Activated CD4-positive, alpha-beta T cell treated with anti-CD3 and anti-CD28 coated beads, Interleukin-2, Interleukin-4, amounts not matched to agents 100 ng/mL and 50 ng/mL, durations not matched to agents 16 hours and 8 hours (primary cell): Measurements from ENCODE around the gene SLC2A3.
A peak's percentile ranks its signal among the peaks of the same experiment; 100 is the strongest.
"Not testable (repeated sequence)": the region's sequence is repeated elsewhere in the genome, so short reads cannot be mapped to it uniquely, and the experiment has no call there.

Source experiments
- DNase-seq: peaks from one replicate; pipeline ENCODE4 v3.0.0-alpha.2; 2020; ENCODE audit warnings: low spot score

SLC2A3 gene

DNA sequence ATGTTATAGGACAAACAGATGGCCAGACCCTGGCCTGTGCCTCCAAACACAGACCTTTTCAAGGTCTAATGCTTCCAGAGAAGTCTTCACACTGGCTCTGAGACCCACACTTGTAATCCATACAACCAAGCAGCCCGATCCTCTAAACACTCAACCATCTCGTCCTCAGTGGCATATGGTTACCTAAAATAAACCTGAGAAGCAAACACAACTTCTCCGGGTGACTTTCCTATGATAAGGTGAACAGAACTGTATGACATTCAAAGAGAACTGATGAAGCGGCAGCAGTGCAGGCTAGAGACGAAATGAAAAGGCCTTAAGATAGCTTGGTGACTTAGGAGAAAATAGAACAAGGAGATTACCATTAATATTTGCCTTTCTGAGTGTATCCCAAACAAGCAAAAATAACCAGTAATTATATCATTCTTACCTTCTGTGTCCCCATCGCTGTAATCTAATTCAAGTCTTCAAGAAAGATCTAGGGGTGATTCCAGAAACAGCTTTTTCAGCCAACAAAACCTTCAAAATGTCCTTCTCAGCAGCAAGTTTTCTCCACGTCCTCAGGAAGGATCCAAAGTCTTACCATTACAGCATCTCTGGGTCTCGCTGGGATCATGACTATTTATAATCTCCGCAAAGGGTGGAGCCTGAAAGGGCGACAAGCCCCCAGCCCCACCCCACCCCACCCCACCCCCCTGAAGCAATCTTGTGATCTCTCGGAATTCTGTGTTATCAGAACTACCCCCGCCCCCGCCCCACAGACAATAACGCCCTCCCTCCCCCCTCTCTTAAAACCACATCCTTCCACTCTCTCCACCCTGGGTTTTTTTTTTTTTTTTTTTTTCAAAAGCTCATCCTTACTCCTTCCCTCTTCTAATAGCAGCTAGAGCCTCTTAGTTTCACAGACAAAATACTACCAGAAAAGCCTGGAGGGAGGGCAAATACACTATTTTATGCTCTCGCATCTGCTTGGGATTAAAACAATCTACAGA is at the start of gene SLC2A3:
Gene SLC2A3 (minus strand): TSS at position 598 of the 992 bp plus-strand sequence. CDS start 153 bp downstream, at position 445.
- DNase-seq, result peak; percentile 94

DNA sequence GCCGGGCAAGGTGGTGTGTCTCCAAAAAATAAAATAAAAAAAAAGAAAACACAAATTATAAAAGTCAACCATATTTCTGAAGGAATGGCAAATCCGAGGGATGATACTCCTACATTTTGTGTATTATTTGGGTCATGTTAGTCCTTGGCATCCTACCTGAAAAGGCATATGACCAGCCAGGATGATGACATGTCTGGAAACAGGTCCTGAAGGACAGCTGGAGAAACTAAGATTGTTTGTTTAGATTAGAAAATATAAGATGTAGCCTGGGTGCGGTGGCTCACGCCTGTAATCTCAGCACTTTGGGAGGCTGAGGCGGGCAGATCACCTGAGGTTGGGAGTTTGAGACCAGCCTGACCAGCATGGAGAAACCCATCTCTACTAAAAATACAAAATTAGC is 48.9 kb upstream of the SLC2A3 start:
- no peak for DNase-seq

DNA sequence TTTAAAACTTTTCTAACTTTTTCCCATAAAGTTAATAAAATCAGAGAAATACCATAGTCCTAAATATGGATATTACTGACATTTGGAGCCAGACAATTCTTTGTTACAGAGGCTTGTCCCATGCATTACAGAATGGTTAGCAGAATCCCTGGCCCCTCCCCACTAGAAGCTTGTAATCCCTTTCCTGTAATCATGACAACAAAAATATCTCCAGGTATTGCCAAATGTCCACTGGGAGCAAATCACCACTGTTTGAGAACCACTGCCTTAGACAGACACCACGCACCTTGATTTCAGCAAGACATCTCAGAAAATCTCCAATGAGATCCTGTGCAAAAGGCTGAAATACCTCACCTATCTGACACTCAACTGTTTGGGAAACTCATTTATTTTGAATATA is 47.5 kb upstream of the SLC2A3 start:
- not testable (repeated sequence) for DNase-seq

DNA sequence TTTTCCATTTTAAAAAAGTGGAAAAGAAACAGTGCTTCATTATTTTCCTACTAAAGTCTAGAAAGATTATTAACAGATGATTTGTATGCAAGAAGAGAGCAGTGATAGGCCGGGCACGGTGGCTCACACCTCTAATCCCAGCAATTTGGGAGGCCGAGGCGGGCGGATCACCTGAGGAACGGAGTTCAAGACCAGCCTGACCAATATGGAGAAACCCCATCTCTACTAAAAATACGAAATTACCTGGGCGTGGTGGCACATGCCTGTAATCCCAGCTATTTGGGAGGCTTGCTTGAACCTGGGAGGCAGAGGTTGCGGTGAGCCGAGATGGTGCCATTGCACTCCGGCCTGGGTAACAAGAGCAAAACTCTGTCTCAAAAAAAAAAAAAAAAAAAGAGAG is 47.0 kb upstream of the SLC2A3 start:
- DNase-seq, result not testable (repeated sequence)

DNA sequence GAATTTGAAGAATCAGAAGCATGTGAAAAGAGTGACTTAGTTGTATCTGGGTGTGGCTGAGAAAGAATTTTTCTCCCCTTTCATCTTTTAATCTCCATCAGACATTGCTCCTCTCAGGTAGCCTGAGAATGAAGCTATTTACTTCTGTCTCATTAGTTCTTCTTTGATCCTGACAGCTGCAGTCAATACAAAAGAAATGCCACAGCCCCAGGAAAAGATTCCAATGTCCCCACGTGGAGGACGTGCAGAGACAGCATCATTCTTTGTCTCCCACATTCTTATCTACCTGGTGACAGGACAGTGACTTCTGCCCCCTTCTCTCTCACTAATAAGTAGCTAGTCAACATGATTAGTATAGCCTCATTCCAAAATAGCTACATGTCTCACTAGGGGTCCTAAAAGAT is 46.3 kb upstream of the SLC2A3 start:
- DNase-seq, result not testable (repeated sequence)

DNA sequence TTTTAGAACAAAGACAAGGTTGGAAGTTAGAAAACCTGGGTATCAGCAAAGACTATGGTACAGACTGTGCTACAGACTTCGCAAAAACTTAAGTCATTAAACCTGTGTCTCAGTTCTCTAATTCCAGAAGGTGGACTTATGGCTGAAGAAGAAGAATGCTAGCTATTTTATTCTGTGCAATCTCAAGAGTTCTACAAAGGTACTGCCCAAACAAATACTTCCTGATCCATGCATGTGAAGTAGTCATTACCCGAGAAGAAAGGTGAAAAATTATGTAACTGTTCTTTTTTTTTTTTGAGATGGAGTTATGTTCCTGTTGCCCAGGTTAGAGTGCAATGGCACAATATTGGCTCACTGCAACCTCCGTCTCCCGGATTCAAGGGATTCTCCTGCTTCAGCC is 45.5 kb upstream of the SLC2A3 start:
- DNase-seq, result no peak

DNA sequence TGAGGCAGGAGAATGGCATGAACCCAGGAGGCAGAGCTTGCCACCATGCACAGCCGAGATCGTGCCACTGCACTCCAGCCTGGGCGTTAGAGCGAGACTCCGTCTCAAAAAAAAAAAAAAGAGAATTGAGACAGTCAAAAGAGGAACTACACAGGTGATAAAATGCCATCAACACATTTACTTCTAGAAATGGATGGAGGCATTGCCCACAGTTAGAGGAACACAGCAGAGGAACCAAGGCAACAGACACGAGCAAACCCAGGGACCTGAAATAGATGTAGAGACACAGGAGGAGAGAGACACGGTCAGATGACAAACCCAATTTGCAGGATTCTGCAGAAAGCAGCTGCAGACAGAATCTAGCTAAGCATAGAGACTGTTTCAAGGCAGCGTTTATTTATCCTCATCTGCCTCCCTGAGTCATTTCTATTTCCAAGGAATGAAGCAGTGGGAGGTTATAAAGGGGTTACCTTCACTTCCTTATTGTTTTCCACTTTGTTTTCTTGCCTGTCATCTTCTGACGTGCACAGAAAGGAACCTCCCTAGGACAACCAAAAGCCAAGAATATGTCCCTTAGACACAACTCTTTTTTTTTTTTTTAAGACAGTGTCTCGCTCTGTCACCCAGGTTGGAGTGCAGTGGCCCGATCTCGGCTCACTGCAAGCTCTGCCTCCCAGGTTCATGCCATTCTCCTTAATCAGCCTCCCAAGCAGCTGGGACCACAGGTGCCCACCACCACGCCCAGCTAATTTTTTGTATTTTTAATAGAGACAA is 41.6 kb upstream of the SLC2A3 start:
- not testable (repeated sequence) for DNase-seq

DNA sequence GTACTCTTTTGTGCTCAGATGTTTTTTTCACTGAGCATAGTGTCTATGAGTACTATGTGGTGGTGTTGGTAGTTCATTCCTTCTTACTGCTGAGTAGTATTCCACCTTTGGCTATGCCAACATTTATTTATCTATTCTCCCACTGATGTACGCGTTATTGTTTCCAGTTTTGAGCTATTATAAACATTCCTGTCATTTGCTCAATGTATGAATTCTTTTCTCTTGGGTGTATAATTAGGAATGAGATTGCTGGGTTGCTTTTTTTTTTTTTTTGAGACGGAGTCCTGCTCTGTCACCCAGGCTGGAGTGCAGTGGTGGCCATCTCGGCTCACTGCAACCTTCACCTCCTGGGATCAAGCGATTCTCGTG is 37.5 kb upstream of the SLC2A3 start:
- DNase-seq, result no peak

DNA sequence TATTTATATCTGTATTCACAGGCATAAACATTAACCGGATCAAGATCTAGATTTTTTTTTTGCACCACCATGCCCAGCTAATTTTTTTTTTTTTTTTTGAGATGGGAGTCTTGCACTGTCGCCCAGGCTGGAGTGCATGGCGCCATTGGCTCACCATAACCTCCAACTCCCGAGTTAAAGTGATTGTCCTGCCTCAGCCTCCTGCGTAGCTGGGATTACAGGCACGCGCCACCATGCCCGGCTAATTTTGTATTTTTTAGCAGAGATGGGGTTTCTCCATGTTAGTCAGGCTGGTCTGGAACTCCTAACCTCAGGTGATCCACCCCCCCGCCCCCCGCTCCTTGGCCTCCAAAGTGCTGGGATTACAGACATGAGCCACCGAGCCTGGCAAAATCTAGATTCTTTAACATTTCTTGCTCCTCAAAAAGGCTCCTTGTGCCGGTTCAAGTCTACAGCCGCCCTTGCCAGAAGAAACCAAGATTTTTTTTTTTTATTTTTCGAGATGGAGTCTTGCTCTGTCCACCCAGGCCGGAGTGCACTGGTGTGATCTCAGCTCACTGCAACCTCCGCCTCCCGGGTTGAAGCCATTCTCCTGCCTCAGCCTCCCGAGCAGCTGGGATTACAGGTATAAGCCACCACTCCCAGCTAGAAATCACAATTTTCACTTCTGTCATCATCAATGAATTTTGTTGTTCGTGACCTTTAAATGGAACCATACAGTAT is 36.9 kb upstream of the SLC2A3 start:
- DNase-seq, result no peak

DNA sequence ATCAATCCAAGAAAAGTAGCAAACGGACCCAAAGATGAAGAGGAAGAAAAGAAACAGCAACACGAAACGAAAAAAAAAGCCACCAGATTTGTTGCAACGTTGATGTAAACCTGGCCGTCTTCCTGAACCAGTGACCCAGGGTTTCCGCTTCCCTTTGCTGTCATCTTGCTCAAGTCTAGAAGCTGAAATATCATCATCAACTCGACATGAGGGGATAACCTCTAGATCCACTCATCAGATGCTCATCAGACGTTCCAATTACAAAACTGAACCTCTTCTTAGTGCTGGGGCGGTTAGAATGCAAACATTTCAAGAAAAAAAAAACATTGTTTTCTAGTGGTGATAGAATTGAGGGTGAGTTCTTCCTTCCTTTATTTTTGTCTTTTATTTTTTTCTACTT is 36.3 kb upstream of the SLC2A3 start:
- not testable (repeated sequence) for DNase-seq

DNA sequence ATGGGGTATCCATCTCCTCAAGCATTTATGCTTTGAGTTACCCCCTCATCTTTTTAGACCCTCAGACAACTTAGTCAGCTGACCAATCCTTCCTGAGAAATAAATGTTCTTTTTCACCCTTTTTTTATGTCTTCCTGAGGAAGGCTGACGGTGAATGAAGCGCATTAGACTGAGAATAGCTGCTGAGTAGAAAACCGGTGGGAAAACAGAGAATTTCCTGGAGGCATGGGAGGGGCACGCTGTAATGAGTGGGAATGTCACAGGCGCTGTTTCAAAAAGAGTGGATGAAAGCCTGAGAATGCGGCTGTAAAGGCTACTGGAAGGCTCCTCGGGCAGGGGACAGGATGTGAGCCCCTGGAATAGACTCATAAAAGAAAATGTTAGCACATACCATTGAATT is 35.8 kb upstream of the SLC2A3 start:
- not testable (repeated sequence) for DNase-seq

DNA sequence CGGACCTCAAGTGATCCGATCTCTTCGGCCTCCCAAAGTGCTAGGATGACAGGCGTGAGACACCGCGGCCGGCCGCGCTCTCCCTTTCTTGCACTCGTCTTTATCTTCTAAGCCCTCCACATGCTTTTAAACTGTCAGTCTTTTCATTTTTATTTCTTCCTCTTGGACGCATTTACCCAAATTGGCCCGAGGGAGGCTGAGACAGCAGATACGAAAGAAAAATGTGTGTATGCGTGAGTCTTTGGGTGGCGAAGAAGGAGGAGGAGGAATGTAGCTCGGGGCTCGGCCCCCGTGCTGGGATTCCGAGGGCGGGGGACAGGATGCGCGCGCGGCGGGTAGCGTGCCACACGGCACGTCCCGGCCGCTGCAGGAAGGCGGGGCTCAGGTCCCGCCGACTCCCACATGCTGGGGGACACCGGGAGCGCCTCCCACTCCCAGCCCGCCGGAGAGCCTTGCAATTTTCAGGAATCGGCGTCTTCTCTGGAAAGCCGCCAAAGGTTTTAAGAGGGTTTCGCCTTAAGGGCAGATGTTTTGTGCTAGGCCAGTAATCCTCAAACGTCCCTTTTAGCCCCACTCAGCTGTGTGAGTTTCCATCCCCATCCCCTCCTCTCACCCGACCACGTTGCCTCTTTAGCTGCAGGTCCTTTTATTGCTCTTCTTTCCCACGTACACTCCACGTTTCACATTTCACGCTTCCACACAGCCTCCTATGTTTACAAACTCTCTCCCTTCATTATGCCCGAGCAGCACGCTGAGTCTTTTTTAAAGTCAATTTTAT is 34.7 kb upstream of the SLC2A3 start:
- DNase-seq, result peak; percentile 91

DNA sequence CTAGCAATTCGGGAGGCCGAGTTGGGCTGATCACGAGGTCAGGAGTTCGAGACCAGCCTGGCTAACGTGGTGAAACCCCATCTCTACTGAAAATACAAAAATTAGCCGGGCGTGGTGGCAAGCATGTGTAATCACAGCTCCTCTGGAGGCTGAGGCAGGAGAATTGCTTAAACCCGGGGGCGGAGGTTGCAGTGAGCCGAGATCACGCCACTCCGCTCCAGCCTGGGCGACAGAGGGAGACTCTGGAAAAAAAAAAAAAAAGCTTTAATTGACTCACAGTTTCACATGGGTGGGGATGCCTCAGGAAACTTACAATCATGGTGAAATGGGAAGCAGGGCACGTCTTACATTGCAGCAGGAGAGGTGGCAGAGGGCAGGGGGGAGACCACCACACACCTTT is 30.6 kb upstream of the SLC2A3 start:
- no peak for DNase-seq

DNA sequence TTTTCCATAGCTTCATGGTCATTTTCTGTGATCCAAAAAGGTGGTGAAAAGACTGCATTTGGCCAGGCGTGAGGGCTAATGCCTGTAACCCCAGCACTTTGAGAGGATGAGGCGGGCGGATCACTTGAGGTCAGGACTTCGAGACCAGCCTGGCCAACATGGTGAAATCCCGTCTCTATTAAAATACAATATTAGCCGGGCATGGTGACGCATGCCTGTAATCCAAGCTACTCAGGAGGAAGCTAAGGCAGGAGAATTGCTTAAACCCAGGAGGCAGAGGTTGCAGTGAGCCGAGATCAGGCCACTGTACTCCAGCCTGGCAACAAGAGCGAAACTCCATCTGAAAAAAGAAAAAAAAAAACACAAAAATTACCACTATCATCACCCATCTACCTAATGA is 28.7 kb upstream of the SLC2A3 start:
- not testable (repeated sequence) for DNase-seq

DNA sequence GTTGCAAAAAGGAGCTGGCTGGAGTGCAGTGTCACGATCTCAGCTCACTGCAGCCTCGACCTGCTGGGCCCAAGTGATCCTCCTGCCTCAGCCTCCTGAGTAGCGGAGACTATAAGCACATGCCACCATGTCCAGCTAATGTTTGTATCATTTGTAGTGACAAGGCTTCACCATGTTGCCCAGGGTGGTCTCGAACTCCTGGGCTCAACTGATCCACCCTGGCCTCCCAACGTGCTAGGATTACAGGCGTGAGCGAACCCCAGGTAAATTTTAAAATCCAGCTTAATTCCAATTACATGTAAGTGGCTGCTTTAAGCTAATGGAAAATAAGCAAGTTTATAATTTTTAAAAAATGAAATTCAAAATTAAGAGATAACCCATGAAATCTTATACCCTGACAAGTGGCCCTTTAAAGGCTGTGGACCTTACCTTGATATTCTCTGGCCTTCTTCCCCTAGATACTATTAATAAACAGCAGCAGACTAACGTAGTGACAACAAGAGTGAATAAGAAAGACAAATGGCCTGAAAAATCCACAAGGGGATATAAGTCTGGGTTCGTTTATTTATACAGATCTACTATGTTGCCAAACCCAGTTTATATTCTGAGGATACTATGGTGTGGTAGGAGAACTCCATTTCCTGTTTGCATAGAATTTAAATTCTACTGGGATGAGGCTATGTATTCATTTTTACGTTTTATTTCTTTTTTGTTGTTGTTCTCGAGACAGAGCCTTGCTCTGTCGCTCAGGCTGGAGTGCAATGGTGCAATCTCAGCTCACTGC is 25.6 kb upstream of the SLC2A3 start:
- no peak for DNase-seq

DNA sequence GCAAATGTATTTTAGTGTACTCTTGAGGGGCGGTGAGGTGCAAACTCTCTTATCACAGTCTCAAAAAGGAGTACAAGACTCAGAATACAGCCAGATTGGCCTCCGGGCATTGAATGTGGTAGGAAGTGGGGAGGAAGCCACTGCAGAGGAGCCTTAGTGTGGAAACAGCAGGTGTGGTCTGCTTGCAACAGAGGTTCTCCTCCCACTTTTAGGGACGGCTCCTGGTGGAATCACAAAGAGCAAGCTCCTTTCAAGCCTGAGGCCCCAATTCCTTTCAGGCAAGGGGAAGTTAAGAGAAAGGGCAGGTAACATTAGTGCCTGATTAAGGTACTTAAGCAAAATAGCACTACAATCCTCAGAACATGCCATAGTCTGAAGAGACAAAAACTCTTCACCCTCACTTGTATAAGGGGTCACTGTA is 23.7 kb upstream of the SLC2A3 start:
- peak; percentile 65 for DNase-seq

DNA sequence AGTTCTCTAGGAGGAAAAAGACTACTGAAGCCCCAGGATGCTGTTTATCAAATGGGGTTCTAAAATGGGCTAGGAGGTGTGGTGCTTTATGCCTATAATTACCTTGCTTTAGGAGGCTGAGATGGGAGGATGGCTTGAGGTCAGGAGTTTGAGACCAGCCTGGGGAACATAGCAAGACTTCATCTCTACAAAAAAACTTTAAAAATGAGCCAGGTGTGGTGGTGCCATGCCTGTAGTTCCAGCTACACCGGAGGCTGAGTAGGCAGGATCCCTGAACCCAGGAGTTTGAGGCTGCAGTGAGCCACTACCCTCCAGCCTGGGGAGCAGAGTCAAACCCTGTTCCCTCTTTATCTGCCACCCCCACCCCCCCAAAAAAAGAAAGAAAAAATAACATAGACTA is 23.3 kb upstream of the SLC2A3 start:
- DNase-seq, result peak; percentile 9

DNA sequence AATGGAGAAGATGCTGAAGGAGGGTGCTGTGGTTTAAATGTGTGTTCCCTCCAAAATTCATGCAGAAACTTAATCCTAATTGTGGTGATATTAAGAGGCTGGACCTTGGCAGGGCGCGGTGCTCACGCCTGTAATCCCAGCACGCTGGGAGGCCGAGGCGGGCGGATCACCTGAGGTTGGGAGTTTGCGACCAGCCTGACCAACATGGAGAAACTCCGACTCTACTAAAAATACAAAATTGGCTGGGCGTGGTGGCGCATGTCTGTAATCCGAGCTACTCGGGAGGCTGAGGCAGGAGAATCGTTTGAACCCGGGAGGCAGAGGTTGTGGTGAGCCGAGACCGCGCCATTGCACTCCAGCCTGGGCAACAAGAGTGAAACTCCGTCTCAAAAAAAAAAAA is 18.9 kb upstream of the SLC2A3 start:
- not testable (repeated sequence) for DNase-seq

DNA sequence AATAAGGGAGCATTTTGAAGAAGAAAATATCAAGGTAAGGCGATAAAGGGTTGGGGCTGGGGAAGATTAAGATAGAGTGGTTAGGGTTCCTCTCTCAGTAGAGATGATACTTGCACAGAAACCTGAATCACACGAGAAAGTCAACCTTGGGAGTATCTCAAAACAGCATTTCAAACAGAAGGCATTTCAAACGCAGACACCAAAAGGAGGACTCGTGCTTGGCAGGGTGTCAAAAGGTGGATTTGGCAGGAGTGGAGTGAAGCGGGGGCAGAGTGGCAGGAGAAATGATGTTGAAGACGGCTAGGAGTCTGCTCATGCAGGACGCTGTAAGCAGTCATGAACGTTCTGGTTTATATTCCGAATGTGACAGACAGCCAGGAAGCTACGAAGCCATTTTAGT is 18.4 kb upstream of the SLC2A3 start:
- DNase-seq, result not testable (repeated sequence)

DNA sequence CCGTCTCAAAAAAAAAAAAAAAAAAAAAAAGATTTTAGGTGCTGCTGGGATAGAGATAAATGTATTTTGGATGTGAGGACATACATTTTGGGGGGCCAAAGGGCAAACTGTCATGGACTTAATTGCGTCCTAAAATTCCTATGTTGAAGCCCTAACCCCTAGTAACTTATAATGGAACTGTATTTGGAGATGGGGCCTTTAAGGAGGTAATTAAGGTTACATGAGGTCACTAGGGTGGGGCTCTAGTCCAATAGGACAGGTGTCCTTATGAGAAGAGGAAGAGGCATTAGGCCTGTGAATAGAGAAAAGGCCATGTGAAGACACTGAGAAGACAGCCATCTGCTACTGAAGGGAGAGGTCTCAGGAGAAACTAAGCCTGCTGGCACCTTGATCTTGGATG is 17.9 kb upstream of the SLC2A3 start:
- DNase-seq, result not testable (repeated sequence)

DNA sequence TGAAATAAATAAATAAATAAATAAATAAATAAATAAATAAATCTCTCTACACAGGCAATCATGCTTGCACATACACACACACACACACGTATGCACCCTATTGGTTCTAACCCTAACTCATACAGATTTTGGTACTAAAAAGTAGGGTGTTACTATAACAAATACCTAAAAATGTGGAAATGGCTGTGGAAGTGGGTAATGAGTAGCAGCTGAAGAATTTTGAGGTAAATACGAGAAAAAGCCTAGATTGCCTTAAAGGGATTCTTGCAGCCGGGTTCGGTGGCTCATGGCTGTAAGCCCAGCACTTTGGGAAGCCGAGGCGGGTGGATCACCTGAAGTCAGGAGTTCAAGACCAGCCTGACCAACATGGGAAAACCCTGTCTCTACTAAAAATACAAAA is 15.7 kb upstream of the SLC2A3 start:
- DNase-seq, result no peak
